HG02970 (cell line): ENCODE measurements around the gene CIROP.
"Not testable (repeated sequence)": the region's sequence is repeated elsewhere in the genome, so short reads cannot be mapped to it uniquely, and the experiment has no call there.

Source experiments
- ATAC-seq: cut with Tn5 transposase; IDR thresholded peaks from one replicate; pipeline ENCODE4 v1.9.1; 2021; ENCODE audit warnings: mild to moderate bottlenecking, moderate library complexity, moderate number of reproducible peaks; ENCODE audit not compliant: unreplicated experiment, low FRiP score

CIROP gene

DNA sequence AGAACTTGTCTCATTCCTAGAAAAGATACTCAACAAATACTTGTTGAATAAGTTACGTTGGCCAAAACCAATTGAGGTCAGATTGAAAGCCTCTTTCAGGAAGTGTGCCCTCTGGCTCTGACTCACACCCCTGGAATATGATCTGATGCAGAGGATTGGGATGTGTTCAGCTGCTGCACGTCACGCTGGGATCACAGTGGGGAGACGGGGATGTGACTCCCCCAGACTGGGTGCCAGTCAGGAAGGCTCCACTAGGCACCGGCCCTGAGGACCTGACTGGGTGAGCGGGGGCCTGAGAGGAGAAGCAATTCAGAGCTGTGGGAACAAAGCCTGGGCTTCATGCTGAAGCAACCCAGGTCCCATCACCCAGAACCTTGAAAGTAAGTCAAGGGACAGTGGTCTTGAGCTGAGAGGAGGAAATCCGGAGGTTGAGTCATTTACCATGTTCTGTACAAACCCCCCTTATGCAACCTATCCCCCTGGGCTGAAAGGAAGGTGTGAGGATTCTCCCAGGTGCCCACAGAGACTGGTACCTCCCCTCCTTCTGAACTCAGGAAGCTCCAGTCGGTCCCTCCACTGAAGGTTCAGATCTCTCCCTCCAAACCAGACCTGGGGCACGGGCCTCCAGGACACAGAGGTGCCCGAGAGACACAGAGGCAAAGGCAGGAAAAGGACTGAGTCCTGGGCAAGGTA is 10.4 kb upstream of the CIROP start:
- ATAC-seq: no peak

DNA sequence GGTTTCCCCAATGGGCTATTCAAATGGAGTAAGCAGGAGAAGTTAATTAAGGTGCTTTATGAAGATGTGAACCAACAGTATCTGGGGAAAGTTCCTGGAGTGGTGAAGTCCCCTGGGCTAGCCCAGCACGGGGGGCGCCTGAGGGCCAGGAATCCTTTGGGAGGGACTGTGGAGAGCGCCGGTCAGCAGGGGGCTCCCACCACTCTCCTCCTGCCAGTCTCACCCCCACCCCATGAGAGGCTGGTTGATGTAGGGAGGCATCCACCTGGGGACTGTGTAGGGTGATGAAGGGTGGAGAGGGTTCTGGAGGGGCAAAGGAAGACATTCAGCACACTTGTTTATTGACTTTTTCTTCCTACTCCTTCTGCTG is 9.9 kb upstream of the CIROP start:
- no peak for ATAC-seq

DNA sequence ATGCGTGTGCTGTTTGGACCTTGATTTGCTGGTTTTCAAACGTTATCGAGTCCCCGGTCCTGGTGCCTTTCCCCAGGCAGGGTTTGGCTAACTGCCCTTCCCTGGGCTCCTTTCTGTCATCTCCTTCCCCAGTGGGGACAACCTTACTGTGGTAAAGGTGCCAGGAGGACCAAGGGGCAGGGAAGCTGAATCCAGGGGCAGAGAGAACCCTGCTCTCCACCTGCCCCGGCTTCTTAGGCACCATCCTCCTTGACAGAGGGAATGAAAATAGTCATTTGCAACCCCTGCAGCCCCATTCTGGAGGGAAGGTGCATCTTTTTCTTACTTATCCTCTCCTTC is 9.3 kb upstream of the CIROP start:
- ATAC-seq: no peak

DNA sequence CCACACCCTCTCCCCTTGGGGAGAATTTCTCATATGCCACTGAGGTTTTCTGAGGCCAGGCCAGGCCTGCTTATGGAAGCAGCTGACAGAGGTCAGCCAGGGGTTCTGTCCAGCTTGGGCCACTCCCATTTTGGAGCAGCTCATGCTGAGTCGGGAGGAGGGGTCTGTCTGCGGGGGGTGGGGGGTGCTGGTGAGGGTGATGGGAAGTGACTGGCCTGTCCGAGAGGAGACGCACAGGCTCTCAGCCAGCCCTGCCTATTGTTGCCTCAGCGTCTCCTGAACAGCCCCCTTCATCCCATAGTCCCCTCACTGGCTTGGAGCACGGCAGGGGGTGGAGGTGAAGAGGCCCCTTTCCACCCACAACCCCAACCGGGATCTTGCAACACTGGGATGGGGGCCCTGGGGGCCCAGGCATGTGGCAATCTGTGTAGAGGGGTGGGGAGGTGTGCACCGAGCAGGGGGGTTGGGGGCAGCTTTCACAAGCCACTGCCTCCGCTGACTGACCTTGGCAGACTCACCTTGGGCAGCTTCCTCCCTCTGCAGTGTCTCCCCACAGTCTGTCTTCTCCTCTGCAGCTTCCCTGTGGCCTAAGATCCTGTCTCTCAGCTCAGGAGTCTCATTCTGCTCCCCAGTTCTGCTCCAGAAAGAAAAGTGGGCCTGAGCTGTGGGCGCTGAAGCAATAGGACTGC is 8.8 kb upstream of the CIROP start:
- no peak for ATAC-seq

DNA sequence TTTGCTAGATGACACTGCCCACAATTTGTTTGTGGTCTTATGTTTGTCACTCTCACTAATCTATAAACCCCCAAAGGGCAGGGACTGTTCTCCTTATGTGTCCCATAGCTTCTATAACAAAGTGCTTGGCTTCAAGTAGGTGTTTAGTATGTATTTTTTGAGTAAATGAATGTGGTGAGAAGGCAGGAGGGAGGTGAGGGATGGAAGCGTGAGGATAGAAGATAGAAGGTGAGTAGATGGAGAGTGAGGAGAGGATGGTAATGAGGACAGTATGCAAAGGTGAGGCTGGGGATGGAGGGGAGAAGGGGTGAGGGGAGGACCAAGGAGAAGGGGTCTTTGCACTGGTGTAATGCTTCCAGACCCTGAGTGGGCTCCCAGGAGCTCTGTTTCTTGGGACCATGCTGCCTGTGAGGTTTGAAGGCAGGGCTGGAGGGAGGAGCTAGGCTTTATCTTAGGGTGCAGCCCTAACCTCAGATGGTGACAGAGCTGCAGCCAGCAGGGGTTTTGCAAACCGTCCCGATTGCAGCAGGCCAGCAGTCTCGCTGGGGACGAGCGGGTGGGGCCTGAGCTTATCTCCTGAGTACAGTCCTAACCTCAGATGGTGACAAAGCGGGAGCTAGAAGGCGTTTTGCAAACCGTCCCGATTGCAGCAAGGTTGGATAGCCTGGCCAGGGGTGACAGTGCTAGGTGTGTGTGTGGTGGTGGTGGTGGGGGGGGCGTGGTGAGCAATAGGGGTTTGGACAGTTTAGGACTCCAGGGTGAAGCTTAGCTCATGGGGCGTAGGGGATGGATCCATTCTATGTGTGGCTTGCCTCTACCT is 7.8 kb upstream of the CIROP start:
- no peak for ATAC-seq

DNA sequence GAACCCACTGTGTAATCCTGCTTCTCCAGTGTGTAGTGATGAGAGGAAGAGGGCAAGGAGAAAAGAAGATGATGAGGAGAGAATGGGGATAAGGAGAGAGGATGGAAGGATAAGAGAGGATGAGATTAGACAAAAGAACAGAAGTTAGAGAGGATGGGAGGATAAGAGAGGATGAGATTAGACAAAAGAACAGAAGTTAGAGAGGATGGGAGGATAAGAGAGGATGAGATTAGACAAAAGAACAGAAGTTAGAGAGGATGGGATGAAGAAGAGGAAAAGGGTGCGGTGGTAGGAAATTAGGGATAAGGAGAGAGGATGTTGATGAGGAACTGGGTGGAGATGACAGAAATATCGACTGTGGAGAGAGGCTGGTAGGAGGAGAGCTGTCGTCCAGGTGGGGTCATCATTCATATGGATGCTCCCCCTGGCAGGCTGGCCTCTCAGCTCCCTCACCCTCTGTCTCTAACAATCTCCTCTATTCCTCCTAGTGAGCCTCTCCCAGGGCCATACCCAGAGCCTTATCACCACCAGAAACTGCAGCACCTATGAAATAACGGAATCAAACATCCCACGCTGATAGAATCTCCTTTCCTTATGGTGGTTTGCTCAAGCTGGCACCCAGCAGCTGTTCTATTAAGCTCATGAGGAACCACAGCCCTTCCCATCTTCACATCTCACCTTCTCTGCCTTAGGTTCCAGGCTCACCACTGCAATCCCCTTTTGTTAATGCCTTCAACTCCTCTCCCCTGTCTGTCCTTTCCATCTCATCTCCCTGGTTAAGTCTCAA is 6.0 kb upstream of the CIROP start:
- no peak for ATAC-seq

DNA sequence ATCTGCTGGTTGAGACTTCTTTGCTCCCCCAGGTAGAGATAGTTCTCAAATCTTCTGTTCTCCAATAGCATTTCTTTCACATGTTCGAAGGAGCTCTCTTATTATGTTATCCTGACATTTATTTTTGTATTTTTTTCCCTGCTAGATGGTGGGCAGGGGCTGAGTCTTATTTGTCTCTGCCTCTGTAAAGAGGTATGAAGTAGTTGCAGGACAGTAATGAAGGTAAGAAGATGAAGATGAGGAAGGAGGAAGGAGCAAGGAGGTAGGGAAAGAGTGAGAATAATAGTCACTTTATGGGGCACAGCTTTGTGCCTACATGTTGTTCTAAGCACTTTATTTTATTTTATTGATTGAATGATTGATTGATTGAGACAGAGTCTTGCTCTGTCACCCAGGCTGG is 5.0 kb upstream of the CIROP start:
- no peak for ATAC-seq

DNA sequence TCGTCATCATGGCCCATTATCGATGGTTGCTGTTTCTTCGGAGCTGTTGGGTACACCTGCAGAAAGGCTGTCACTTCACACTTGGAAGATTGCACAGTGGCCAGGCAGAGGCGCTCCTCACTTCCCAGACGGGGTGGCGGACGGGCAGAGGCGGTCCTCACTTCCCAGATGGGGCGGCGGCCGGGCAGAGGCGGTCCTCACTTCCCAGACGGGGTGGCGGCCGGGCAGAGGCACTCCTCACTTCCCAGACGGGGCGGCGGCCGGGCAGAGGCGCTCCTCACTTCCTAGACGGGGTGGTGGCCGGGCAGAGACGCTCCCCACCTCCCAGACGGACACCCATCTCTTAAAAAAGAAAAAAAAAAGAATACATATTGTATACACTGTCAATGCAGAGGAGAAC is 3.4 kb upstream of the CIROP start:
- ATAC-seq: not testable (repeated sequence)

DNA sequence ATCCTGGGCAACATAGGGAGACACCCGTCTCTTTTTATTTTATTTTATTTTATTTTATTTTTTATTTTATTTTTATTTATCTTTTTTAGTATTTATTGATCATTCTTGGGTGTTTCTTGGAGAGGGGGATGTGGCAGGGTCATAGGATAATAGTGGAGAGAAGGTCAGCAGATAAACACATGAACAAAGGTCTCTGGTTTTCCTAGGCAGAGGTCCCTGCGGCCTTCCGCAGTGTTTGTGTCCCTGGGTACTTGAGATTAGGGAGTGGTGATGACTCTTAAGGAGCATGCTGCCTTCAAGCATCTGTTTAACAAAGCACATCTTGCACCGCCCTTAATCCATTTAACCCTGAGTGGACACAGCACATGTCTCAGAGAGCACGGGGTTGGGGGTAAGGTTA is 2.8 kb upstream of the CIROP start:
- not testable (repeated sequence) for ATAC-seq

DNA sequence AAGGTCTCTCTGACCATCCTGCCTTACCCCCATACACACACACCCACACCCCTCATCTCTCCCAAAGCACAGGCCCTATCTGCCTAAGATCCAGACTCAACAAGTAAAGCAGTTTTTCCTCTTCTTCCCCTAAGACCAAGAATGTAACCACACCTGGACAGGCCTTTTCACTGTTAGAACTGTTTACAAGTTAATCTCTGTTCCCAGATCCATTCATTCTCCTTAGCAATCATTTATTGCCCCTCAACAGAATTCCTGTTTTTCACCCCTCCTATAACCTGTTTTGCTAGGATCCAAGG is 1.9 kb upstream of the CIROP start:
- no peak for ATAC-seq

DNA sequence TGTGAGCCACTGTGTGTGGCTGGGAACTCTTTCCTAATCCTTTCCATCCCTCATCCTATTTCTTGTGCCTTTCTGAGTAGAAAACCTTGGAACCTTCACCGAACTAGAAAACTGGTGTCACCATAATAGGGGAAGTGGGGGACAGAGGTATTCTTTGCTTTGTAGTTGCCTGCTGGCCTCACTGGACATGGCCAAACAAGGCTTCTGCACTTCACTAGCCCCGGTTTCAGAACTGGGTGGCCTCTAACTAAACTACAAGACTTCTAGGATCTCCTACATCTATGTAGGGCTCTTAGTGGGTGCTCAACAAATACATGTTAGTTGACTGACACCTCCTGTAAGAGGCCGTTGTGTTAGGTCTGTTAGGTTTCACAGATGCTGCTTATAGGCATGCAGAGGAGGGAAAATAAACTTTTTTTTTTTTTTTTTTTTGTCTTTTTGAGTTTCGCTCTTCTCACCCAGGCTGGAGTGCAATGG is 597 bp upstream of the CIROP start:
- ATAC-seq: no peak

DNA sequence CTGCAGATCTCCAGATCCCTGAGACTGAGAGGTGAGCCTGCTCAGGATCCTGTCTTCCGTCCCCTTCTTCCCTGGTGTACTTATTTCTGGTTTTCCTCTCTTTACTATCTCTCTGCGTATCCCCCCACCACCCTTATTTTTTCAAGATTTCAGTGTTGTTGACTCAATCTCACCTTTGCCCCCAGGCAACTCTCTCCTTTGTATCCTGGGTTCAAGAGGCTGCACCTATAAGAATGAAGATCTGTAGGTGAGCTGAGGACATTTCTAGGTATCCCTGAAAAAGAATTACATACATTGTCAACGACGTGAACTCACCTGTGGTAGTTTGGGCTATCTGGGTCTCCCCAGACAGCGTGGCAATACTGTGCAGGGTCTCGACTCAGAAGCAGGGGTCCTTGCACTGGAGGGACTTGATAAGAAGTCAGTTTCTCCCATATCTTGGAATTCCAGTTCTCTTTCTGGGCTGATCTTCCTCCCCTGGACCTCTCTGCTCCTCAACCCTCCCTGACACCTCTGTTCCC is 659 bp downstream of the CIROP start:
- no peak for ATAC-seq

DNA sequence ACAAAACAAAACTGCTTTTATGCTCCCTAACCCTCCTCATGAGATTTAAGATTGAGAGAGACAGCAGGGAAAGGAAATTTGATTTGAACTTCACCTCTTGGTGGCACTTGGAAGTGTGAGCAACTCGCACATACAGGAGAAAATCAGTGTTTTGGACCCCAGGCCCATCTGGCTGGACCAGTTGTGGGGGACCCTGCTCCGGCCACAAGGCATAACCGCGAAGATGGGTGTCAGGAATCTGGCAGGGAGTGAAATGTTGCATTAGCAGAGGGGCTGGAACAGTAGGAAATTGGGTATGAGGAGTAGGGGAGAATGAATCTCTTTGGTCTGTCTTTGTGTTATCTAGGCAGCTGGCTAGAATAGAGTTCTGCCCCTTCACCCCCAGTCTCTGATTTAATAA is 1.2 kb downstream of the CIROP start:
- no peak for ATAC-seq

DNA sequence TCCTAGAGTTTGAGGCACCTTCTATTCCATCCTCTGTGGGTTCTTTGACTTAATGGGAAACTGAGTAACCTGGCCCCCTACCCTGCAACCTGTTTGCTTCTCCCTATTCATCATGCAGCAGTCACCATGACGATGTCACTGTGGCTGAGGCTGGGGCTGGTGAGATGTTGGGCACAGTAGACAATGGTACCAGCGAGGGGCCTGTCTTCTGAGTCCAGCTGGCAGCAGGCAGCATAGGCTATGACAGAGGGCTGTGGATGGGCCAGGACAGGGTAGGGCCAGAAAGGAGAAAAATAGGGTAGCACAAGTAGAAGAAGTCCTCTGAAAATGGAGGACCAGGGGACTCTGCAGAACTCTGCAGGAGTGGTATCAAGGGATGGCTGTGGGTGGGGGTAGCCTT is 2.0 kb downstream of the CIROP start:
- ATAC-seq: no peak

DNA sequence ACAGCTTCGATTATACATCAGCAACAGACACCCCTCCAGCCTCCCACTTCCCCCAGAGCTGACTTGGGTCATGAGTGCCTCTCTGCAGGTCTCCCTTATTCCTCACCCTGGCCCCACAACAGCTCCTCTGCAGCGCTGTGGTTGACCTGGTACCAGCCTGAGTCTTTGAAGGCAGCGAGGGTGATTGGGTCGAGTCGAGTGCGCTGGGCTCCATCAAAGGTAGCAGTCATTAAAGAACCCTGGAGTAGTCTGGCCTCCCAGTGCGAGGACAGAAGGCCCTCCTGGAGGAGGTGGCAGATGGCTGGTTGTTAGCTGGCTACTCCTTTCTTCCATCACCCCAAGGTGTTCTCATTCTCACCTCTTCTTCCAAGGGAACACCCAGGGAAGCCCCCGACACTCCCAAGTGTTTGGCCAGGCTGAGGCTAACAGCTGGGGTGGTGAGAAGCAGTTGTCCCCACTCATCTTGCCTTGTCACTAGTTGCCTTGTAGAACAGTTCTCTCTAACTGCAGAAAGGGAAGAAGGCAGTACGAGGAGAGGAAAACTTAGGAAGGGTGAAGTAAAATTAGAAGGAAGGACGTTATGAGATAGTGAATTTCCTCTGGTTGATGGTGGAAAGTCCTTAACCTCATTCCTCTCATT is 2.7 kb downstream of the CIROP start:
- no peak for ATAC-seq

DNA sequence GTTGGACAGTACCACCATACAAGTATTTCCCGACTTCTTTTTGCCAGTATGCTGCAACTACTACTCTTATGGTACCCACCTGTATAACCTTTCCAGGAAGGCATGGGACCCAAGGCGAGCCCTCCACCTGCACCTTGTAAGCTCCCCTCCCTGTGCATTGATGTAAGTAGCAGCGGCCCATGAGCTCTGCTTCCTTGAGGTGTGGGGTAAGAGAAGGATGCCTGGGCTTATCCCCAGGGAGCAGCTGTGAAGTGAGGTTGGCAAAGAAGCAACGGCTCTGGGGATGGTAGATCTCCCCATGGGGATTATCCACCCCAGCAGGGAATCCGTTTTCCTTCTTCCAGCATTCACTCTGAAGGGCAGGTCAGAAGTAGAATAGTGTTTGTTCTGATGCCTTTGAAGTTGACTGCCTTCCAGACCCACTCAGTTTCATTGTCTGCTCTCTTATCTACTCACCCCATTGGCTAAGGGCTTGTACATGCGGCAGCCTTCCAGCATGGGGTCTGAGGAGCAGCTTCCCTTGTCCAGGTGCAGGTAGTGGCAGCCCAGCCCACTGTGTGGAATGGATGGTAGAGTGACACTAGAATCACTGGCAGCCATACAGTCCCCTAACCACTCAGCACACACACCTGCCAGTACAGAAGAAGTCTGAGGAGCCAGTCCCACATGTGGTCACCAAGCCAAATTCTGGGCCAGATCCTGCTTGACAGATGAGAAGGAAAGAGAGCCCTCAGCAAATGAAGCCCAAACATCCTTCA is 3.4 kb downstream of the CIROP start:
- ATAC-seq: no peak

DNA sequence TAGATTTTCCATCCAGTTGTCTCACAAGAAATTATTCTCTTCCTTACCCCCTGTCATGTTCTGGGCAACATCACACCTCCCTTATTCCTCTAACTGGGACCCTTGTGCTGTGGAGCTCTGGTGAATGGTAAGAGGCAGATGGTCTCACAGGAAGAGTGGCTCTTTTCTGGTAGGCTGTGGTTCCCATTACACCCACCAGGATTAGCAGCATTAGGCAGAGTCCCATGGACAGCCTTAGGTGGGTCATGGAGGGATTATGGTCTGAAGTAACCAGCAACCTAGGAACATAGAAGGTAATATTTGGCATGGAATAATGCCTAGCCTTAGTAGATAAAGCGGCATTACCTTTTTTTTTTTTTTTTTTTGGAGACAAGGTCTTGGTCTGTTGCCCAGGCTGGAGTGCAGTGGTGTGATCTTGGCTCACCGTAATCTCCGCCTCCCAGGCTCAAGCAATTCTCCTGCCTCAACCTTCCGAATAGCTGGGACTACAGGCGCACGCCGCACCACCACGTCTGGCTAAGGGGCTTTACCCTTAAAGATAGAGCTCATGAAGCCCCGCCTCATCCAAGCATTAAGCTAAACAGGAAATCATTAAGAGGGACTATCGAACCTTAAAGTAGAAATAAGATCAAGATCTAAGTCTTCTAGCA is 5.5 kb downstream of the CIROP start:
- no peak for ATAC-seq

DNA sequence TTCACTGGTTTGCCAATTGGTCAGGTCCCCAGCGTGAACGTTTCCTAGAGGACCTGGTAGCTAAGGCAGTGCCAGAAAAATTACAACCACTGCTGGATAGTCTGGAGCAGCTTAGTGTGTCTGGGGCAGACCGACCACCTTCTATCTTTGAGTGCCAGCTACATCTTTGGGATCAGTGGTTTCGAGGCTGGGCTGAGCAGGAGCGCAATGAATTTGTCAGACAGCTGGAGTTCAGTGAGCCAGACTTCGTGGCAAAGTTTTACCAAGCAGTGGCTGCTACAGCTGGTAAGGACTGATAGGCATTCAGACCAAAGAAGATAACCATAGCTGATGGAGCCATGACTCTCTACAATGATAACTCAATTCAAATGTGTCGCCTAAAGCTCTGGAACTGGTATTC is 7.0 kb downstream of the CIROP start:
- no peak for ATAC-seq
